GM10248 (cell line): ENCODE data around the gene DIAPH2.

Experiments used
- CTCF ChIA-PET: fragments of 300-600 bp; sonication (Branson Sonifier 250); formaldehyde crosslinking; extraction: SDS; loops from one replicate; lab custom pipeline; 2021; ENCODE audit warnings: antibody characterized with exemption; lab: Yijun Ruan, JAX
- POLR2A ChIA-PET: fragments of 350-650 bp; sonication (Branson Sonifier 250); formaldehyde crosslinking; extraction: SDS; loops from one replicate; lab custom pipeline; 2020; ENCODE audit warnings: antibody characterized with exemption; lab: Yijun Ruan, JAX
- DNase-seq: peaks from one replicate; pipeline ENCODE4 v3.0.0; 2012; ENCODE audit errors: extremely low spot score
- TF ChIP-seq, protein P1 (sequence below): IDR thresholded peaks from 2 replicates; pipeline ENCODE4 v1.5.1; 2012; ENCODE audit warnings: mild to moderate bottlenecking, low read depth; ENCODE audit errors: extremely low read depth, missing control alignments, control extremely low read depth

DIAPH2 gene

DNA sequence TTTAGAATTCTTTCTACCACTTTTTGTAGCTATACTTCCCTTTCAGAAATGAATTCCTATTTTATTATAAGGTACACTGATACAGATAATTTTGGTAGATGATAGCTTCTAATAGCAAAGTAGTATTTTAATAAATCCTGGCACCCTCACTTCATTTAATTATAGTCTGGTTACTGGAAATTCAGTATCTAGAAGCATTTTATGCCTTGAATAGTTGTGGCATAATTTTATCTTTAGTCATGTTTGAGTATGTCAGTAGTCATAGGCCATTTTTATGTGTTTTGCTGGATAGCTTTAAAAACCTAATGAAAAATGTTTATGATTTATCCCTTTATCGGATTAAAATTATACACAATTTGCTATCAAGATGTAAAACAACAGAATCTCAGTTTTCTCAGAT is 92.3 kb downstream of the DIAPH2 start:
- POLR2A ChIA-PET: no interaction called here

DNA sequence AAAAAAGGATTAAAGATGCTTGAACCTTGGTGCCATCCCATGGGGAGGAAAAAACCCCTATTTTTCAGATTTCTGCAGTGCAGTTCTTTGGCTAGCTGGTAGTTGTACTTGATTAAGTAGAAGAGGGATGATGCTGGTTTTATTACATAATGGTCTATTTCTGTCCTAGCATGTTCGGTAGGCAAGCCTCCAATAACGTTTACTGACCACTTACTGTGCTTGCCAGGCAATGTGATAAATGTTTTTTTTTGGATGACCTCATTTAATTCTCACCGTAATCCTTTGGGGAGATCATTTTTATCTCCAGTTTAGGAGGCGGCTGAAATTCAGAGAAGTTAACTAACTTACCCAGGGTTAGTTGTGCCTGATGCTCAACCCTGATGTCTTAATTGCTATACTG is 106.9 kb downstream of the DIAPH2 start:
- ChIA-PET CTCF (no interaction called here), POLR2A (no interaction called here)
- TF ChIP-seq, protein P1, sequence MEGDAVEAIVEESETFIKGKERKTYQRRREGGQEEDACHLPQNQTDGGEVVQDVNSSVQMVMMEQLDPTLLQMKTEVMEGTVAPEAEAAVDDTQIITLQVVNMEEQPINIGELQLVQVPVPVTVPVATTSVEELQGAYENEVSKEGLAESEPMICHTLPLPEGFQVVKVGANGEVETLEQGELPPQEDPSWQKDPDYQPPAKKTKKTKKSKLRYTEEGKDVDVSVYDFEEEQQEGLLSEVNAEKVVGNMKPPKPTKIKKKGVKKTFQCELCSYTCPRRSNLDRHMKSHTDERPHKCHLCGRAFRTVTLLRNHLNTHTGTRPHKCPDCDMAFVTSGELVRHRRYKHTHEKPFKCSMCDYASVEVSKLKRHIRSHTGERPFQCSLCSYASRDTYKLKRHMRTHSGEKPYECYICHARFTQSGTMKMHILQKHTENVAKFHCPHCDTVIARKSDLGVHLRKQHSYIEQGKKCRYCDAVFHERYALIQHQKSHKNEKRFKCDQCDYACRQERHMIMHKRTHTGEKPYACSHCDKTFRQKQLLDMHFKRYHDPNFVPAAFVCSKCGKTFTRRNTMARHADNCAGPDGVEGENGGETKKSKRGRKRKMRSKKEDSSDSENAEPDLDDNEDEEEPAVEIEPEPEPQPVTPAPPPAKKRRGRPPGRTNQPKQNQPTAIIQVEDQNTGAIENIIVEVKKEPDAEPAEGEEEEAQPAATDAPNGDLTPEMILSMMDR: no peak
- no peak for DNase-seq

More for the DNA sequence above, 92.3 kb downstream of the DIAPH2 start:
- no peak for DNase-seq
- TF ChIP-seq, protein P1: no peak
- CTCF ChIA-PET: no interaction called here

DNA sequence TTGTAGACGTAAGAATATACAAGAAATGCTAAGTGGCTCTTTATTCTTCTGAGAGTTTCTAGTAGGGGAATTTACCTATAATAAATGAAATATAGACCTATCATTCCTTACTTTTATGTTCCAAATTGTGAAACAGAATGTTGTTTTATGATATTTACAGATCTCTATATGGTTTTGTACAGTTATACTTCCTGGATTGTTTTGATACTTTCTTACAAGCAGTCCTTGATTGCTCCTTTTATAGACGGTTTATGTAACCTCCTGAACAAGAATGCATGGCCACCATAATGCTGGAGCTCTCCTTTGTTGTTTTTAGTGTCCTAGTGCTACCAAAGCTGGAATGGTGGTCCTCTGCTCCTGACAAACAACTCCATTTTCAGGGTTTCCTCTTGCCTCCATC is 107.4 kb downstream of the DIAPH2 start:
- TF ChIP-seq, protein P1: no peak
- no peak for DNase-seq
- POLR2A ChIA-PET: no interaction called here
- CTCF ChIA-PET: no interaction called here

DNA sequence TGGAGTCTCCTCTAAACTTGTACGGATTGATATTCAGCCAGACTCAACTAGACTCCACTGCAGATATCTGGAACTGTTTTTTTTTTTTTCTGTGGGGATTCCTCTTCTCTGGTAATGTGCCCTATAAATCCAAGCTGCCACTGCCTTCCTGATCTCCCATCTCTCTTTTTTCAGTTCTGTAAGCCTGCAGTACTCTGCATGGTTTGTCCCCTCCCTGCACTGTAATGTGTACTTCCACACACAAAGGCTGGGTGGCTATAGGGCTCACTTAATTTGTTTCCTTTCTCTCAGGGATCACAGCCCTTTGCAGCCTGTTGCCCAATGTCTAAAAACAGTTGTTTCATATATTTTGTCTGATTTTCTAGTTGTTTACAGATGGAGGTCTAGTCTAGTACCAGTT is 114.3 kb downstream of the DIAPH2 start:
- DNase-seq: no peak
- CTCF ChIA-PET: no interaction called here
- TF ChIP-seq, protein P1: no peak
- POLR2A ChIA-PET: no interaction called here

DNA sequence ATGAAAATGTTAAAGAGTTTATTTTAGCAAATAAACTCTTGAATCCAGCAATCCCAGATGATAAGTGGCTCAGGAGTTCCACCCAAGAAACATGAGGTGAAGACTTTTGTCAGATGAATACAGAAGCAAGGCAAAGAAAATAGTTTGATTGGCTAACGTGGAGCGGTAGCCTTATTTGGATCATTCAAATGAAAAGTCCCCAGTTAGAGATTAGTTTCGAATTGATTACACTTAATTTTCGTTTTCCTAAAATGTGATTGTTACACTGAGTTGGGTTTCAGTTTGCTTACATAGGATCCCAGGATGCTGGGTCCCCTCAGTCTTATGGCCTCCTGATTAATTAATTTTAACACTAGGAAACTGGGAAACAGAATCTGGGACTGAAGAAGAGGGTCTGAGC is 122.7 kb downstream of the DIAPH2 start:
- TF ChIP-seq, protein P1: no peak
- CTCF ChIA-PET: no interaction called here

DNA sequence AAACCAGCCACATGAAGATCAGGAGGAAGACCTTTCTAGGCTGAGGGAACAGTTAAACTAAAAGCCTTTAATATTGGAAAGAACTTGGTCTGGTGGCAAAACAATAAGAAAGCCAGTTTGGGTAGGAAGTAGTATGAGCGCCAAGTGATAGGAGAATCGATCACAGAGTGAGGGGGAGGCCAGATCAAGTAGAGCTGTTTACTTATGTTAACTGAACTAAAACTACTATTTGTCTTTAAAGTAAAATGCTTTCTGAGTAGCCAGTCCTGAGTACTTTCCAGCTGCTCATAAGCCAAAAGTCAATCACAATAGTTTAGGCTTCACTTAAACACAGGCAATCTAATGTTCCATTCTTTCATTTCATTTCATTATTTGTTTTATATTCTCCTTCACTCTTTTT is 136.3 kb downstream of the DIAPH2 start:
- ChIA-PET POLR2A (no interaction called here), CTCF (no interaction called here)
- no peak for DNase-seq
- TF ChIP-seq, protein P1: no peak

More for the DNA sequence above, 122.7 kb downstream of the DIAPH2 start:
- POLR2A ChIA-PET: no interaction called here
- DNase-seq: no peak

DNA sequence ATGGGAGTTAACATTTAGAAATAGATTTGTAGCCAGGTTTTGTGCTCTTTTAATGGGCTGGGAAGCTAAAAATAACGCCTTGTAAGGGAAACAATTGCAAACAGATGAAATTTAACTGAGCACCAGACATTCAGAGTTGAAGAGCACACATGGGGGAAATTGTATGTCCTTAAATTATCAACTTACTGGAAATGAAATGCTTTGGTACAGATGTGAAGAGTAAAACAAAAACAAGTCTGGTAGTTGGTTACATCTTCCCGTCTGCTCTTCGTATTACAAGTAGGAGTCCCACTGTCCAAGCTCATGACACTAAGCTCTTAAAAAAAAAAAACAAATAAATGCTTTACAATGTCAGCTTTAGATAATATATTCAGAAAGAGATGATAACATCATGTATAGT is 139.5 kb downstream of the DIAPH2 start:
- CTCF ChIA-PET: no interaction called here
- TF ChIP-seq, protein P1: no peak
- POLR2A ChIA-PET: no interaction called here
- no peak for DNase-seq
